Stimulated activated CD4-positive, alpha-beta T cell treated with anti-CD3 and anti-CD28 coated beads, Interleukin-4, amount 100 ng/mL, for 1 hour (primary cell): ENCODE data around the gene CAST.

Source experiments
- DNase-seq: peaks from one replicate; pipeline ENCODE4 v3.0.0-alpha.2; 2020

Gene CAST

GRCh38 chr5:96751203-96752169, 89.3 kb downstream of the CAST start:
- no peak for DNase-seq

GRCh38 chr5:96752341-96753016, 90.3 kb downstream of the CAST start:
- DNase-seq = no peak

GRCh38 chr5:96753017-96753397, 90.8 kb downstream of the CAST start:
- DNase-seq = no peak

GRCh38 chr5:96753848-96754247, 91.7 kb downstream of the CAST start:
- DNase-seq = no peak

- no peak for DNase-seq
These were observed 93.7 kb downstream of the CAST start for GRCh38 chr5:96755851-96756250.

- no peak for DNase-seq
These were observed 94.8 kb downstream of the CAST start for GRCh38 chr5:96756985-96757384.

- DNase-seq = no peak
These were observed 96.4 kb downstream of the CAST start for GRCh38 chr5:96758621-96759020.

- DNase-seq = no peak
These were observed 99.4 kb downstream of the CAST start for GRCh38 chr5:96761618-96762017.

- DNase-seq = no peak
These were observed 100.8 kb downstream of the CAST start for GRCh38 chr5:96763026-96763425.

- DNase-seq = no peak
These were observed 102.9 kb downstream of the CAST start for GRCh38 chr5:96765043-96765442.

GRCh38 chr5:96768708-96769251, 106.6 kb downstream of the CAST start:
- DNase-seq = no peak

- DNase-seq = no peak
These were observed 109.2 kb downstream of the CAST start for GRCh38 chr5:96771395-96771794.

- DNase-seq = no peak
These were observed 109.9 kb downstream of the CAST start for GRCh38 chr5:96772111-96772510.

GRCh38 chr5:96772542-96772941, 110.4 kb downstream of the CAST start:
- no peak for DNase-seq

- DNase-seq = no peak
These were observed 112.9 kb downstream of the CAST start for GRCh38 chr5:96775050-96775449.

- DNase-seq = no peak
These were observed 113.5 kb downstream of the CAST start for GRCh38 chr5:96775689-96776088.

- DNase-seq = no peak
These were observed 114.4 kb downstream of the CAST start for GRCh38 chr5:96776621-96777020.

GRCh38 chr5:96778409-96778808, 116.2 kb downstream of the CAST start:
- no peak for DNase-seq

- no peak for DNase-seq
These were observed 118.5 kb downstream of the CAST start for GRCh38 chr5:96780626-96781025.

- no peak for DNase-seq
These were observed 119.1 kb downstream of the CAST start for GRCh38 chr5:96781031-96781971.

GRCh38 chr5:96783326-96783725, 121.2 kb downstream of the CAST start:
- DNase-seq = no peak

GRCh38 chr5:96785326-96786109, 123.3 kb downstream of the CAST start:
- DNase-seq = no peak
